Activated gamma-delta T cell treated with anti-CD3 and anti-CD28 coated beads, Interleukin-2, amount 50 U/mL, for 16 hours (primary cell): ENCODE measurements around the gene SMLR1.

Source experiments
- DNase-seq: peaks from one replicate; pipeline ENCODE4 v3.0.0-alpha.2; 2020; ENCODE audit warnings: low read depth

Gene SMLR1

GRCh38 chr6:130825772-130826441, 1.3 kb upstream of the SMLR1 start:
- DNase-seq = no peak

GRCh38 chr6:130826442-130827246, 562 bp upstream of the SMLR1 start:
- DNase-seq = no peak

- no peak for DNase-seq
These were observed 2.2 kb downstream of the SMLR1 start for GRCh38 chr6:130829333-130829910.

DNA sequence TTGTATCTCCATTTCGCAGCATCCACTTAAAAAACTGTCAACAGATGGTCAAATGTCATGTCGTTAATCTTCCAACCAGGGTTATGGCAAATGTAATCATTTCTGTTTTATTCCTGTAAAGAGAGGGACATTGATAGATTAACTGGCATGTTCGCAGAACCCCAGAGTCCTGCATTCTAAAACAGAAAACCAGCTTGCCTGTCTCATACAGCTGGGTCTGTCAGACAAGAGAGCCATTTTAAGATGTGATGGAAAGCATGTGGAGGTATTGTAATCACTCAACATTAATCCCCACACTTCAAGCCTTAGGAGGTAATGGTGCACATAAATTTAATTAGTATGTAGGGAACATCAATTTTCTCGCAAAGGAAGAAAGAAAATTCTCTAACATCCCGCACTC, 4.4 kb downstream of the SMLR1 start:
- no peak for DNase-seq

DNA sequence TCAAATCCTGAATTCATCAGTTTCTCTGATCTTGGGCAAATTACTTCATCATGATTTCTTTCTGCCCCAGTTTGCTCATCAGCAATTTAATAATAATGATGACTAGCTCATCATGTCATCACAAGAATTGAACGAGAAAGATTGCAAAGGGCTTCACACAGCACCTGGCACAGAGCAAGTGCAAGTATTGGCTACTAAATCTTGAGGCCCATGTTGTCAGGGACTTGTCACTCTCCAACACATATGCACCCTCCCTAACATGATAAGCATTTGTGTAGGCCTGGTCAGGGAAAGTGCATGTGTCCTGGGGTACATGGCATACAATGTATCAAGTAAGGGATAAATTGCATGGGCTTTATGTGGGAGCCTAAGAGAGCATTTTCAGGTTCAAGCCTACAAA, 6.4 kb downstream of the SMLR1 start:
- DNase-seq = no peak

- DNase-seq = no peak
These were observed 7.5 kb downstream of the SMLR1 start for GRCh38 chr6:130834482-130835251.

DNA sequence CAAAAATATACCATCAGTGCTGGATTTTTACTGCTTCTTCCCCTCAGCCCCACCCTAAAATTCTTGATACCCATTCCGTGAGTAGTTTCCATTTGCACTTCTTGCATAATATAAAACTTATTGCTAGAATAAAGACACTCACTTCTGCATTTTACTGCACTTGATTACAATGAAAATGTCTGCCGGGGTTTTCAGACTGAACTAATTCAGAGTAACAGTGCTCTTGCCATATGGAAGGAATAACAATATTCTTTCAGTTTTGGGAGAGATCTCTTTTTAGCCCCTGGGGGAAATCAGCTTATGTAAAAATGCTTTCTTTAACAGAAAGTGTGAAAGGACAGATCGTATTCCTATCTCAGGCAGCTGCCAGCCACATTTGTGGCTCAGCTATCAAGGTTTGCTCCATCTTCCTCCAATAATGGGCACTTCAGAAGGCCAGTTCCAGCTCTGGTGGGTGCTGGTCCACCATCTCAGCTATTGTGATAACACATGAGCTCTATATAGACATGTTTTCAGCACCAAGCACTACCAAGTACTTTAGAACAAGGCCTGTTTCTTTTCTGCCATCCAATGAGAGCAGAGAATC, 8.9 kb downstream of the SMLR1 start:
- DNase-seq = no peak

GRCh38 chr6:130837067-130837466, 9.9 kb downstream of the SMLR1 start:
- no peak for DNase-seq

DNA sequence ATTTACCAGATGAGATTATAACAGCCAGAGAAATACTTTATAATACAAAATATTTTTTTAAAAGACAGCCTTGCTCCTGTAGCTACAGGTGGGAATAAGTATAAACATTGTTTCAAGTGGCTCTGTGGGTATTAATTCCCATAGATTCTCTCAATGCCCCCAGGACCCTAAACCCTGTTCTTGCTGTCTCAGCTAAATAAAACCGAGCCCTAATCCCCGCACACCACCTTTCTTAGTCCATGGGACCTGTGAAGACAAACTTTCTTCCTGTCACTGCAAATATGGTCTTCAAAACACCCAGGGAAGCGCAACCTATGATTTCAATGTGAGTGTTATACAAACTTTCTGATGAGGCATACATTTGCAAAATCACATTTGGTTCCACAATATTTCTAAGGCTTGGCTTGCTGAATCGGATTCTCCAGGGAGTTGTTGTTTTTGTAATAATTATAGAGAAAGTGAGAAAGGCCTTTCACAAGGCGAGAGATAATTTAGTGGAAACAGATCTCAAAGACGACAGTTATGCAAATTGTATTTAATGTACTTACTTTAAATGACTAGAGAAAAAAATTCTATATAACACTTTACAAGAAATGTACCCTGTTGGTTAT, 11.1 kb downstream of the SMLR1 start:
- DNase-seq = no peak

- DNase-seq = no peak
These were observed 11.7 kb downstream of the SMLR1 start for GRCh38 chr6:130838951-130839350.

DNA sequence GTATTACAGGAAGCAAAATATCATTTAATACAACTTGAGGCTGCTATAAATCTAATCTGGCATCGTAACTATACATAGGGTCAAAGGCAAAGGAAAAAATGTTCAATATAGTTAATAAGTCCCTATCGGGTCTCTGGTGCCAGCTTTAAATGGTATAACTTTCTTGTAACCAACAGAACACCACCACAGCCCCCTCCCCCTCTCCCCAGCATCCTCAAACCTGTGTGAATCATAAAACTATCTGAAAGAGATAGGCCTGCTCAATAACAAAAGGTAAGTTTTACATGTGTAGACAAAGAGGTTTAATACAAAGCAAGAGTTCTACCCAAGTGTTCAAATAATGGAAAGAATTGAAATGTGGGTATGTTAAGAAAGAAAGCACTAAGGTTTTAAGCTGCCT, 12.2 kb downstream of the SMLR1 start:
- DNase-seq = no peak

DNA sequence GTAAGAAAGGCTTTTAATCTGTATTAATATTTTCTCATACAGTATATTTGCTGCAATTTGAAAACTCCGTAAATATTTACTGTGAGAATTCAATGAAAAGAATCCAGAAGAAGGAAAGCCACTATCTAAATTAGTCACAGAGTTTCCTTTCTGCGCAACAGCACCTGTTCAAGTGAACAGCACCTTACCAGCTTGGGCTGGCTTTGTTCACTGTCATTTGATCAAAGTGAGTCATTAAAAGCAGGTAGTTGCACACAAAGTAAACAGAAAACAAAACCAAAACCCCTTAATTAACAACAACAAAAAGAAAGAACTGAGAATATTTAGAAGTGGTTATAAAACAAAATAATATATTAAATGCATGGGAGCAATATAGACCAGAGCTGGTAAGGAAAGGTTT, 12.8 kb downstream of the SMLR1 start:
- no peak for DNase-seq

- no peak for DNase-seq
These were observed 14.0 kb downstream of the SMLR1 start for GRCh38 chr6:130841128-130841728.

DNA sequence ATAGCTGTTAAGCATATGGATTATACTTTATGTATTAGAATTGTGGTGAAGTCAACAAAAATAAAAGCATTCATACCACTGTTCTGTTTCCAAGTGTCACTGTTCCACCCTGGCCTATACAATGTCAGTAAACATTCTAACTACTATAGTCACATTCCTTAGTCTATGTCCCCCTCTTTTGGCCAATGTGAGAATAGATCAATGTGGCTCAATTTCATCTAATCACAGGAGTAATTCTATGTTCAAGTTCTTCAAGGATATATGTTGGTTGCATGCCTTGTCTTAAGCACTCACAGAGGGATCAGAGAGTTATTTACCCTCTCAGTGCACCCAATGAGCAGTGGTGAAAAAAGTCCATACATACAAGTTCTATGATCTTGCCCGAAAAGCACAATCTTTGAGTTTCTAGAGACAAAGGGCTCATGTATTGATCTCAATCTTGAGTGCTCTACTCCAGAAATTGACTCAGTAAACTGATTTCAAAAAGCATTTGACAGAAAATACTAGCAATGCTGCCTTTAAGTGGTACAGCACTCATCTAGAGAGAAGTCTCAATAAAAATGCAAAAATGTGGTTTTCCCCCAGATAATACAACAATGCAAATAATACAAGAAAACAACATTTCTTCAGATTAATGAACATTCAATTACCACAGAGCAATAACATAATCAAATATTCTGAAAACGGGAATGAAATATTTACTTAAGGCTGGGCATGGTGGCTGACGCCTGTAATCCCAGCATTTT, 16.5 kb downstream of the SMLR1 start:
- no peak for DNase-seq

DNA sequence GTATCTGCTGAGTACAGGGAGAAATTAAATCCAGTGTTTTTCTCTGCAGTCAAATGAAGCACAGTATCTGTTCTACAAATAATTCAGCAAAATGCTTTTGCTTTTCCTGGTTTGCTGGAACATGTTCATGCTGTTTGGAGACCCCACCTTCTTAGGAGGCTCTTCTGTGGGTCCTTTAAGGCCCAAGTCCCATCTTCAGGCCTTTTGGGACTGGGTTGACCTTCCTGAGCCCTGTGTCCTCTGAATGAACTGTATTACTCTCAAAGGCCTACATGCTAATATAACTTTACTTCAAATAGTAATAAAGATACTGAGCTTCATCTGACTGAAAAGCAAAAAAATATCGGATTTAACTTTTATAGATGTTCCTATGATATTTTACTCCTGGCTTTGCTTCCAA, 19.3 kb downstream of the SMLR1 start:
- no peak for DNase-seq

- no peak for DNase-seq
These were observed 20.1 kb downstream of the SMLR1 start for GRCh38 chr6:130847001-130847910.

- DNase-seq = no peak
These were observed 21.7 kb downstream of the SMLR1 start for GRCh38 chr6:130848945-130849344.

DNA sequence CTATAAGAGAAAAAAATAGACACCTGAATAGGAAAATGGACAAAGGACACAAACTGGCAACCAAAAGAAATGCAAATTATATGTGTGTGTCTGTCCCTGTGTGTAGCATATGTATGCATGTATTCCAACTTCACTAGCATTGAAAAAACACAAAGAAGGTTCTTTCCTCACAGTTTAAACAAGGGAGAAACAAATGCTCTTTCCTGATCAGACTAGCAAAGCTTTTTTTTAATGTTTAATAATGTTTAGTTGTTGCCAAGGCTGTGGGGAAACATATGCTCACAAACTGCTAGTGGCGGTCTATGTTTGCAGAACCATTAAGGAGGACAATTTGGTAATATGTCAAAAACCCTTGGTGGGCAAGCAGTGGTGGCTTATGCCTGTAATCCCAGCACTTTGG, 22.4 kb downstream of the SMLR1 start:
- DNase-seq = no peak

DNA sequence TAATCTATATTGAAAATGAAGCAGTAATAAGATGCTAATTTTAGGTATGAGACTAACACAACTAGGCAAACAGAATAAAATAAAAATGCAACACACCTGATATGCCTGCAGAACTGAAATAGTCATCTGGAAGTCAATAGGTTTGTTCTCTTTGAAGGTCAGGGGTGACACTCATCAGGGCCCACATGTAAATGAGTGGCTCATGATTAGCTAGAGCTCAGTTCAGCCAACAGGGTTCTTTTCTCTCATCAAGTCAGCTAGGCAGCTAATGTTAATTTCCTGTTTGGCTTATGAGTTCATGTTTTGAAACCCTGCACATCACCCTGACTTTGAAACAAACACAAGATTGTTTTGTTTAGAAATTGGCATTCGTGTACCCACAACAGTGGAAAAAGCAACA, 23.8 kb downstream of the SMLR1 start:
- no peak for DNase-seq
